ENCODE results near the gene RXRB.

GRCh38 chr6:33208091-33208967 lies 7.9 kb upstream of the RXRB start, which contains the start of gene RING1:
- TF ChIP-seq CREB5 (CRISPR knock-in tag; IDR thresholded peaks at IDR 0.05; ENCODE audit: low read depth) (no peak), BACH2 (CRISPR knock-in tag; IDR thresholded peaks at IDR 0.05; ENCODE audit: borderline replicate concordance) (no peak), ZNF8 (CRISPR knock-in tag; IDR thresholded peaks at IDR 0.05) (no peak), CSDC2 (CRISPR knock-in tag; IDR thresholded peaks at IDR 0.05) (no peak), ARNTL (CRISPR knock-in tag; IDR thresholded peaks at IDR 0.05; ENCODE audit: borderline replicate concordance, low read depth) (no peak), ZFP30 (CRISPR knock-in tag; IDR thresholded peaks at IDR 0.05) (no peak), ZFP3 (CRISPR knock-in tag; IDR thresholded peaks at IDR 0.05) (0 out of 2 replicates have a peak, but pooled peaks have one; percentile 42)
- TF ChIP-seq, protein P1, sequence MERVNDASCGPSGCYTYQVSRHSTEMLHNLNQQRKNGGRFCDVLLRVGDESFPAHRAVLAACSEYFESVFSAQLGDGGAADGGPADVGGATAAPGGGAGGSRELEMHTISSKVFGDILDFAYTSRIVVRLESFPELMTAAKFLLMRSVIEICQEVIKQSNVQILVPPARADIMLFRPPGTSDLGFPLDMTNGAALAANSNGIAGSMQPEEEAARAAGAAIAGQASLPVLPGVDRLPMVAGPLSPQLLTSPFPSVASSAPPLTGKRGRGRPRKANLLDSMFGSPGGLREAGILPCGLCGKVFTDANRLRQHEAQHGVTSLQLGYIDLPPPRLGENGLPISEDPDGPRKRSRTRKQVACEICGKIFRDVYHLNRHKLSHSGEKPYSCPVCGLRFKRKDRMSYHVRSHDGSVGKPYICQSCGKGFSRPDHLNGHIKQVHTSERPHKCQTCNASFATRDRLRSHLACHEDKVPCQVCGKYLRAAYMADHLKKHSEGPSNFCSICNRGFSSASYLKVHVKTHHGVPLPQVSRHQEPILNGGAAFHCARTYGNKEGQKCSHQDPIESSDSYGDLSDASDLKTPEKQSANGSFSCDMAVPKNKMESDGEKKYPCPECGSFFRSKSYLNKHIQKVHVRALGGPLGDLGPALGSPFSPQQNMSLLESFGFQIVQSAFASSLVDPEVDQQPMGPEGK (CRISPR knock-in tag; IDR thresholded peaks at IDR 0.05; ENCODE audit: borderline replicate concordance), result no peak

Measured in SK-N-SH treated with all-trans-retinoic acid at 6 μM for 48 hours (cell line).